Panc1 (cell line): Measurements from ENCODE around the gene APBB2. TPM values are rescaled to one million over a fixed set of nuclear protein-coding genes. Genes with fewer than 3 reads are reported as not detected.

ENCODE experiments used
- ATAC-seq: fragments of 200-7000 bp; cut with Tn5 transposase; 2 replicates; pipeline ENCODE4 v1.9.1; 2020; ENCODE audit warnings: mild to moderate bottlenecking, moderate library complexity
- BruUV-seq: library from RNA; stranded (reverse); fragments of 400-500 nt; replicated peaks from 2 replicates; lab custom pipeline; 2021; lab: Mats Ljungman, UMichigan
- CTCF ChIA-PET: fragments of 300-600 bp; sonication (Branson Sonifier 250); formaldehyde crosslinking; loops from one replicate; lab custom pipeline; 2022; ENCODE audit warnings: antibody characterized with exemption; lab: Charles Lee
- POLR2A ChIA-PET: fragments of 300-600 bp; sonication (Branson Sonifier 250); formaldehyde crosslinking; loops from one replicate; lab custom pipeline; 2022; ENCODE audit warnings: antibody characterized with exemption; lab: Charles Lee
- DNase-seq: peaks from one replicate; pipeline ENCODE4 v3.0.0-alpha.2; 2010; ENCODE audit warnings: low read depth, low spot score
- H3K27ac ChIP-seq: 2 replicates; pipeline ENCODE4 v1.5.1; 2011; ENCODE audit warnings: mild to moderate bottlenecking, low read length, inconsistent platforms
- H3K27me3 ChIP-seq: fragments of 200-500 bp; sonication (Bioruptor generic); 2 replicates; pipeline ENCODE4 v1.6.0; 2014; ENCODE audit warnings: low read length, inconsistent platforms; ENCODE audit not compliant: control insufficient read depth, insufficient read depth
- H3K36me3 ChIP-seq: fragments of 200-500 bp; sonication (Bioruptor generic); 2 replicates; pipeline ENCODE4 v1.5.1; 2014; ENCODE audit warnings: inconsistent platforms, mild to moderate bottlenecking, low read length, moderate library complexity; ENCODE audit not compliant: control insufficient read depth, insufficient read depth
- H3K4me1 ChIP-seq: 2 replicates; pipeline ENCODE4 v1.5.1; 2011; ENCODE audit warnings: inconsistent platforms, mild to moderate bottlenecking, low read length, moderate library complexity; ENCODE audit not compliant: control insufficient read depth, insufficient read depth
- H3K4me3 ChIP-seq, 2 experiments: 2 replicates each; pipeline ENCODE4 v1.5.1; 2011 to 2012; ENCODE audit warnings: low read depth in 2 of 2, low read length in 2 of 2, mild to moderate bottlenecking in 2 of 2, inconsistent platforms in 1 of 2, moderate library complexity in 1 of 2
- H3K9me3 ChIP-seq: fragments of 200-500 bp; sonication (Bioruptor generic); 2 replicates; pipeline ENCODE4 v1.5.1; 2014; ENCODE audit warnings: low read depth, mild to moderate bottlenecking, inconsistent platforms, low read length, moderate library complexity; ENCODE audit not compliant: control insufficient read depth, insufficient read depth
- POLR2AphosphoS5 ChIP-seq: IDR thresholded peaks from 2 replicates; pipeline ENCODE4 v1.6.1; 2012; ENCODE audit warnings: mild to moderate bottlenecking, low read depth, low read length, moderate library complexity
- SIN3A ChIP-seq: IDR thresholded peaks from 2 replicates; pipeline ENCODE4 v1.6.1; 2012; ENCODE audit warnings: low read depth, mild to moderate bottlenecking, low read length, moderate library complexity, borderline replicate concordance; ENCODE audit not compliant: insufficient read depth
- TCF7L2 ChIP-seq: IDR thresholded peaks from 2 replicates; pipeline ENCODE4 v1.6.1; 2011; ENCODE audit warnings: mild to moderate bottlenecking, low read depth, low read length, inconsistent platforms
- in situ Hi-C: cut with HindIII; loops from 2 replicates; pipeline ENCODE4 v1.10.0; 2016; ENCODE audit warnings: low sequenced_read_pairs, low pct_unique_long_range_greater_than_20kb
- intact Hi-C: fragments of 100-400 bp; cut with micrococcal nuclease; formaldehyde crosslinking; loops from one replicate; pipeline ENCODE4 v1.10.0; 2022; ENCODE audit not compliant: unreplicated experiment
- total RNA-seq: library from RNA; stranded (reverse); gene quantifications from one replicate; pipeline ENCODE4 v1.2.1, GENCODE V29; 2021; ENCODE audit not compliant: unreplicated experiment
- TF ChIP-seq, protein P1 (sequence below), 2 experiments: IDR thresholded peaks; 2 replicates each; pipeline ENCODE4 v1.6.1; 2011 to 2012; ENCODE audit warnings: low read depth in 2 of 2, control low read depth in 1 of 2, low read length in 1 of 2, mild to moderate bottlenecking in 1 of 2, moderate library complexity in 1 of 2; ENCODE audit not compliant: insufficient read depth in 1 of 2
- TF ChIP-seq, protein P2 (sequence below): fragments of 450-650 bp; IDR thresholded peaks from 2 replicates; pipeline ENCODE4 v1.5.1; 2017; ENCODE audit warnings: mild to moderate bottlenecking

The APBB2 gene
- total RNA-seq, 1 experiment from 2014 or later, result 27.1 TPM

DNA sequence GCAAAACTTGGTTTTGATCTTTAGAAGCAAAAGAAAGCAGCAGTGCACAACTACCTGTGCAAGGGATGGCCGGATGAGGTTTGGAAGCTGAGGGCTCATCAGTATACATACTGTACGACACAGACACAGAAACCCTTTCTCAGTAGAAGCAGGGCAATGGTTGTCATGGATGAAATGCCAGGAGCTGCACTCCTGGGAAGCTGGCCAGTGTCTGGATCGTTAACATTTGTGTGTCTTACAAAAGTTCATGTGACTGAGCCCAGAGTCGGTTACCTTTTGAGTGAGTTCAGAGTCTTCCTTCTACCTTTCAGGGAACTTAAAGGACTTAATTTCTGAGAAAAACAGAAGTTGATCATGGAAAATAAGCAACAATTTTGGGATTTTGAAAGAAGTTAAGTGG is 230.3 kb downstream of the APBB2 start:
- DNase-seq (no peak), ATAC-seq (no peak)
- Histone ChIP-seq H3K27ac (no peak overlapping the region), H3K9me3 (no peaks in the 10 kb centered on the region), H3K4me1 (no peaks in the 10 kb centered on the region), H3K4me3 (no peak overlapping the region), H3K36me3 (no peaks in the 10 kb centered on the region), H3K27me3 (no peaks in the 10 kb centered on the region)
- no TSS peak for BruUV-seq
- intact Hi-C loops, result no loop called here
- POLR2A ChIA-PET, result no interaction called here
- in situ Hi-C loops, result no loop called here
- CTCF ChIA-PET, result no interaction called here
- TF ChIP-seq SIN3A (no peak), TCF7L2 (no peak), POLR2AphosphoS5 (no peak)
- TF ChIP-seq, protein P1, sequence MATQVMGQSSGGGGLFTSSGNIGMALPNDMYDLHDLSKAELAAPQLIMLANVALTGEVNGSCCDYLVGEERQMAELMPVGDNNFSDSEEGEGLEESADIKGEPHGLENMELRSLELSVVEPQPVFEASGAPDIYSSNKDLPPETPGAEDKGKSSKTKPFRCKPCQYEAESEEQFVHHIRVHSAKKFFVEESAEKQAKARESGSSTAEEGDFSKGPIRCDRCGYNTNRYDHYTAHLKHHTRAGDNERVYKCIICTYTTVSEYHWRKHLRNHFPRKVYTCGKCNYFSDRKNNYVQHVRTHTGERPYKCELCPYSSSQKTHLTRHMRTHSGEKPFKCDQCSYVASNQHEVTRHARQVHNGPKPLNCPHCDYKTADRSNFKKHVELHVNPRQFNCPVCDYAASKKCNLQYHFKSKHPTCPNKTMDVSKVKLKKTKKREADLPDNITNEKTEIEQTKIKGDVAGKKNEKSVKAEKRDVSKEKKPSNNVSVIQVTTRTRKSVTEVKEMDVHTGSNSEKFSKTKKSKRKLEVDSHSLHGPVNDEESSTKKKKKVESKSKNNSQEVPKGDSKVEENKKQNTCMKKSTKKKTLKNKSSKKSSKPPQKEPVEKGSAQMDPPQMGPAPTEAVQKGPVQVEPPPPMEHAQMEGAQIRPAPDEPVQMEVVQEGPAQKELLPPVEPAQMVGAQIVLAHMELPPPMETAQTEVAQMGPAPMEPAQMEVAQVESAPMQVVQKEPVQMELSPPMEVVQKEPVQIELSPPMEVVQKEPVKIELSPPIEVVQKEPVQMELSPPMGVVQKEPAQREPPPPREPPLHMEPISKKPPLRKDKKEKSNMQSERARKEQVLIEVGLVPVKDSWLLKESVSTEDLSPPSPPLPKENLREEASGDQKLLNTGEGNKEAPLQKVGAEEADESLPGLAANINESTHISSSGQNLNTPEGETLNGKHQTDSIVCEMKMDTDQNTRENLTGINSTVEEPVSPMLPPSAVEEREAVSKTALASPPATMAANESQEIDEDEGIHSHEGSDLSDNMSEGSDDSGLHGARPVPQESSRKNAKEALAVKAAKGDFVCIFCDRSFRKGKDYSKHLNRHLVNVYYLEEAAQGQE (IDR thresholded peaks at IDR 0.05; ENCODE audit: insufficient read depth in 1 of 2, low read depth in 2 of 2, low read length in 1 of 2), result no peak
- TF ChIP-seq, protein P2, sequence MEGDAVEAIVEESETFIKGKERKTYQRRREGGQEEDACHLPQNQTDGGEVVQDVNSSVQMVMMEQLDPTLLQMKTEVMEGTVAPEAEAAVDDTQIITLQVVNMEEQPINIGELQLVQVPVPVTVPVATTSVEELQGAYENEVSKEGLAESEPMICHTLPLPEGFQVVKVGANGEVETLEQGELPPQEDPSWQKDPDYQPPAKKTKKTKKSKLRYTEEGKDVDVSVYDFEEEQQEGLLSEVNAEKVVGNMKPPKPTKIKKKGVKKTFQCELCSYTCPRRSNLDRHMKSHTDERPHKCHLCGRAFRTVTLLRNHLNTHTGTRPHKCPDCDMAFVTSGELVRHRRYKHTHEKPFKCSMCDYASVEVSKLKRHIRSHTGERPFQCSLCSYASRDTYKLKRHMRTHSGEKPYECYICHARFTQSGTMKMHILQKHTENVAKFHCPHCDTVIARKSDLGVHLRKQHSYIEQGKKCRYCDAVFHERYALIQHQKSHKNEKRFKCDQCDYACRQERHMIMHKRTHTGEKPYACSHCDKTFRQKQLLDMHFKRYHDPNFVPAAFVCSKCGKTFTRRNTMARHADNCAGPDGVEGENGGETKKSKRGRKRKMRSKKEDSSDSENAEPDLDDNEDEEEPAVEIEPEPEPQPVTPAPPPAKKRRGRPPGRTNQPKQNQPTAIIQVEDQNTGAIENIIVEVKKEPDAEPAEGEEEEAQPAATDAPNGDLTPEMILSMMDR, result no peak

DNA sequence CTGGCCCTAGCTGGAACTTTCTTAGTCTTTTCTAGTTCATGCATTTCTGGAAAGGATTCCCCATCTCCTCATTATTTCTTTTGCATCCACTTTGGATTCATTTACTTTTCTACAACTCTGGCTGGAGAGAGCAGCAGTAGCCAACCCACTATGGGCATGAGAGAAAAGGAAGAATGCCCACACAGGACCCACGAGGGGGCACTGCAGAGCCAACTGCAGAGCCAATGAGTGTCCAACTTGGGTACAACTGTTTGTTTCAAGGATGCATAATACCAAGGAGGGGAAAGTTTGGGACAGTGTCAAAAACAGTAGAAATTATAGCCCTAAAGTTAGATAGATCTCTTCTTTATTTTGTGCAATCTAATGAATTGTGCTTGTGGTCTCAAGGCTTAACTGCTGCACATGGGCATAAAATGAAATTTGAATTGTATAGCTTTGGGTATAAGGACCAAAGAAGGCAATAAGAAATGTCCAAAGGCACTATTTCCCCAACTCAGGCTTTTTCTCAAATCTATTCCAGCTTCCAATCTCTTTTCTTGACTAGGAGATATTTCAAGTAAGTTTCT is 233.9 kb downstream of the APBB2 start:
- ChIA-PET CTCF (interaction anchor here (0.8 kb wide), 1 partner anchor 232 kb away, joined by 3 read pairs; no protein-coding TSS in a partner anchor), POLR2A (no interaction called here)
- no peak for TF ChIP-seq SIN3A
- TF ChIP-seq, protein P2, result peak; percentile 45
- no peak for TF ChIP-seq POLR2AphosphoS5
- no peak for TF ChIP-seq TCF7L2
- H3K9me3 ChIP-seq, result no peaks in the 10 kb centered on the region
- H3K4me3 ChIP-seq, result no peak overlapping the region
- intact Hi-C loops (no loop called here), in situ Hi-C loops (no loop called here)
- DNase-seq (no peak), ATAC-seq (no peak)
- no peaks in the 10 kb centered on the region for H3K36me3 ChIP-seq
- H3K27me3 ChIP-seq, result no peaks in the 10 kb centered on the region
- H3K4me1 ChIP-seq, result no peaks in the 10 kb centered on the region; the same call in 1 of the 2 replicates
- BruUV-seq, result no TSS peak
- H3K27ac ChIP-seq, result no peak overlapping the region
